H1 (cell line): ENCODE results near the gene RNF5. TPM values are rescaled to one million over a fixed set of nuclear protein-coding genes. Genes with fewer than 3 reads are reported as not detected.

Experiments
- CTCF ChIA-PET: fragments of 300-600 bp; sonication (Branson Sonifier 250); formaldehyde crosslinking; loops from one replicate; lab custom pipeline; 2021; ENCODE audit not compliant: partially characterized antibody; lab: Charles Lee
- POLR2A ChIA-PET: fragments of 300-600 bp; sonication (Branson Sonifier 250); formaldehyde crosslinking; loops from one replicate; lab custom pipeline; 2021; ENCODE audit warnings: inconsistent platforms; ENCODE audit not compliant: partially characterized antibody; lab: Charles Lee
- DNase-seq, 2 experiments: peaks; one replicate each; pipeline versions ENCODE4 v3.0.0 to v3.0.0-alpha.2; 2010 to 2022; ENCODE audit warnings: low spot score in 2 of 2, low read depth in 1 of 2, mixed read lengths in 1 of 2
- FAIRE-seq: peaks from 2 replicates; lab custom pipeline; 2011; peaks lifted over from hg19 to GRCh38; lab: Jason Lieb, UNC
- H2AFZ ChIP-seq: 2 replicates; pipeline ENCODE4 v1.8.1; 2012; ENCODE audit warnings: low read length, inconsistent platforms
- H2AK5ac ChIP-seq: 2 replicates; pipeline ENCODE4 v1.6.1; 2013; ENCODE audit warnings: low read depth, low read length
- H2BK120ac ChIP-seq: replicated peaks from 2 replicates; pipeline ENCODE3; 2013; ENCODE audit warnings: low read depth, low read length, inconsistent platforms
- H2BK12ac ChIP-seq: 2 replicates; pipeline ENCODE4 v1.6.1; 2013; ENCODE audit warnings: low read depth, low read length
- H2BK15ac ChIP-seq: 2 replicates; pipeline ENCODE4 v1.6.1; 2013; ENCODE audit warnings: low read length
- H2BK20ac ChIP-seq: 2 replicates; pipeline ENCODE4 v1.6.1; 2013; ENCODE audit warnings: low read length
- H2BK5ac ChIP-seq: 2 replicates; pipeline ENCODE4 v1.6.1; 2013; ENCODE audit warnings: low read depth, low read length
- H3K14ac ChIP-seq: 2 replicates; pipeline ENCODE4 v1.6.1; 2013; ENCODE audit warnings: inconsistent platforms; ENCODE audit not compliant: insufficient read length
- H3K18ac ChIP-seq: 2 replicates; pipeline ENCODE4 v1.6.1; 2013; ENCODE audit warnings: low read length; ENCODE audit errors: extremely low read depth
- H3K23ac ChIP-seq: 2 replicates; pipeline ENCODE4 v1.6.1; 2013; ENCODE audit warnings: inconsistent platforms; ENCODE audit not compliant: insufficient read length
- H3K23me2 ChIP-seq: 2 replicates; pipeline ENCODE4 v1.6.1; 2013; ENCODE audit warnings: low read depth, low read length
- H3K27ac ChIP-seq: 2 replicates; pipeline ENCODE4 v1.6.1; 2011; ENCODE audit warnings: low read depth, low read length, inconsistent platforms
- H3K27me3 ChIP-seq, 4 experiments: replicated peaks in 1 of 4; 1 replicate in 1 of 4; 2 replicates in 3 of 4; pipeline versions ENCODE4 v1.6.1 to v1.8.1; 2011 to 2013; ENCODE audit warnings: low read length in 3 of 4, mild to moderate bottlenecking in 3 of 4, inconsistent platforms in 2 of 4, mixed read lengths in 2 of 4, moderate library complexity in 1 of 4; ENCODE audit not compliant: control insufficient read depth in 3 of 4, insufficient read depth in 3 of 4; ENCODE audit errors: extremely low read depth in 1 of 4
- H3K36me3 ChIP-seq, 4 experiments: 2 replicates each; pipeline versions ENCODE4 v1.6.1 to v1.8.1; 2011 to 2013; ENCODE audit warnings: mild to moderate bottlenecking in 4 of 4, low read length in 3 of 4, moderate library complexity in 2 of 4, control low read depth in 1 of 4, inconsistent platforms in 1 of 4; ENCODE audit not compliant: insufficient read depth in 4 of 4, control insufficient read depth in 2 of 4
- H3K4ac ChIP-seq: replicated peaks from 2 replicates; pipeline ENCODE3; 2013; ENCODE audit warnings: low read length, low read depth, mixed read lengths, inconsistent platforms; ENCODE audit not compliant: insufficient read length
- H3K4me1 ChIP-seq, 4 experiments: replicated peaks in 1 of 4; 1 replicate in 1 of 4; 2 replicates in 3 of 4; pipeline versions ENCODE4 v1.6.1 to v1.8.1; 2011 to 2013; ENCODE audit warnings: low read length in 3 of 4, inconsistent platforms in 2 of 4, mixed read lengths in 1 of 4; ENCODE audit not compliant: insufficient read depth in 4 of 4, control insufficient read depth in 3 of 4
- H3K4me2 ChIP-seq, 2 experiments: 2 replicates each; pipeline versions ENCODE4 v1.6.1 to v1.8.1; 2011 to 2013; ENCODE audit warnings: low read depth in 2 of 2, low read length in 2 of 2, control low read depth in 1 of 2, inconsistent platforms in 1 of 2, mild to moderate bottlenecking in 1 of 2; ENCODE audit not compliant: insufficient read depth in 1 of 2
- H3K4me3 ChIP-seq, 4 experiments: fragments of 200-600, 300-600 bp in 1 of 4; sonication (generic), shearing (Covaris generic), sonication (Bioruptor Twin) in 1 of 4; 2 replicates each; pipeline versions ENCODE4 v1.5.1 to v1.8.1; 2011 to 2016; ENCODE audit warnings: low read length in 4 of 4, low read depth in 3 of 4, control low read depth in 2 of 4, inconsistent platforms in 2 of 4, mild to moderate bottlenecking in 2 of 4, mixed read lengths in 1 of 4, moderate library complexity in 1 of 4; ENCODE audit not compliant: insufficient read depth in 2 of 4; ENCODE audit errors: extremely low read depth in 1 of 4
- H3K56ac ChIP-seq: replicated peaks from 2 replicates; pipeline ENCODE3; 2013; ENCODE audit warnings: low read depth, mild to moderate bottlenecking, mixed read lengths, low read length, inconsistent platforms; ENCODE audit not compliant: insufficient read length
- H3K79me1 ChIP-seq: 2 replicates; pipeline ENCODE4 v1.6.1; 2013; ENCODE audit warnings: low read depth, low read length, control low read depth
- H3K79me2 ChIP-seq, 2 experiments: 2 replicates each; pipeline versions ENCODE4 v1.6.1 to v1.8.1; 2012 to 2013; ENCODE audit warnings: low read length in 2 of 2, mild to moderate bottlenecking in 2 of 2, inconsistent platforms in 1 of 2; ENCODE audit not compliant: insufficient read depth in 2 of 2, control insufficient read depth in 1 of 2
- H3K9ac ChIP-seq, 4 experiments: replicated peaks in 1 of 4; 1 replicate in 1 of 4; 2 replicates in 3 of 4; pipeline versions ENCODE4 v1.6.1 to v1.8.1; 2011 to 2013; ENCODE audit warnings: low read depth in 3 of 4, low read length in 3 of 4, control low read depth in 2 of 4, mild to moderate bottlenecking in 2 of 4, moderate library complexity in 2 of 4, inconsistent platforms in 1 of 4; ENCODE audit errors: extremely low read depth in 1 of 4
- H3K9me3 ChIP-seq, 2 experiments: 2 replicates each; pipeline versions ENCODE4 v1.6.1 to v1.8.1; 2012 to 2013; ENCODE audit warnings: mild to moderate bottlenecking in 2 of 2, moderate library complexity in 2 of 2, control low read depth in 1 of 2, inconsistent platforms in 1 of 2, low read depth in 1 of 2, low read length in 1 of 2, mixed read lengths in 1 of 2; ENCODE audit not compliant: insufficient read depth in 2 of 2
- H4K20me1 ChIP-seq, 2 experiments: replicated peaks in 1 of 2; 2 replicates each; pipeline versions ENCODE3 to v1.8.1; 2011 to 2013; ENCODE audit warnings: inconsistent platforms in 2 of 2, low read length in 2 of 2, mild to moderate bottlenecking in 1 of 2; ENCODE audit not compliant: insufficient read depth in 2 of 2, control insufficient read depth in 1 of 2
- H4K5ac ChIP-seq: 2 replicates; pipeline ENCODE4 v1.6.1; 2013; ENCODE audit warnings: low read length, low read depth, mixed read lengths, inconsistent platforms; ENCODE audit not compliant: insufficient read length
- H4K8ac ChIP-seq: 2 replicates; pipeline ENCODE4 v1.8.0; 2013; ENCODE audit warnings: mild to moderate bottlenecking, moderate library complexity, low read length, inconsistent platforms; ENCODE audit not compliant: insufficient read depth; ENCODE audit errors: extremely low read depth
- H4K91ac ChIP-seq: replicated peaks from 2 replicates; pipeline ENCODE3; 2013; ENCODE audit warnings: low read length, mixed read lengths, inconsistent platforms; ENCODE audit not compliant: insufficient read length
- BACH1 ChIP-seq: IDR thresholded peaks from 2 replicates; pipeline ENCODE4 v1.6.1; 2012; ENCODE audit warnings: low read length, improper control_type of control experiment
- CHD1 ChIP-seq: IDR thresholded peaks from 2 replicates; pipeline ENCODE4 v1.6.1; 2012; ENCODE audit warnings: low read depth, low read length, improper control_type of control experiment
- NANOG ChIP-seq: IDR thresholded peaks from 2 replicates; pipeline ENCODE4 v1.6.1; 2011; ENCODE audit warnings: low read length, low read depth, mild to moderate bottlenecking, inconsistent platforms; ENCODE audit not compliant: insufficient read depth, poor library complexity, severe bottlenecking
- POLR2A ChIP-seq, 2 experiments: IDR thresholded peaks; 1 replicate in 1 of 2; 2 replicates in 1 of 2; pipeline ENCODE4 v1.6.1; 2011; ENCODE audit warnings: low read depth in 2 of 2, low read length in 2 of 2, mild to moderate bottlenecking in 2 of 2; ENCODE audit errors: control extremely low read depth in 1 of 2
- POLR2AphosphoS5 ChIP-seq: IDR thresholded peaks from 2 replicates; pipeline ENCODE4 v1.6.1; 2011; ENCODE audit warnings: low read depth, low read length
- RAD21 ChIP-seq, 2 experiments: IDR thresholded peaks in 1 of 2; conservative IDR thresholded peaks in 1 of 2; 2 replicates each; pipeline ENCODE4 v1.6.1; 2011; ENCODE audit warnings: low read depth in 2 of 2, low read length in 2 of 2, improper control_type of control experiment in 1 of 2, inconsistent platforms in 1 of 2, mild to moderate bottlenecking in 1 of 2, moderate library complexity in 1 of 2
- RNF2 ChIP-seq: fragments of 200-900, 300-1000 bp; sonication (generic); IDR thresholded peaks from 2 replicates; pipeline ENCODE4 v1.7.1; 2016; ENCODE audit warnings: borderline replicate concordance, low read depth, mild to moderate bottlenecking, antibody characterized with exemption, low read length; ENCODE audit not compliant: poor library complexity, severe bottlenecking; ENCODE audit errors: missing control alignments
- SIX5 ChIP-seq: IDR thresholded peaks from 2 replicates; pipeline ENCODE4 v1.6.1; 2011; ENCODE audit warnings: mild to moderate bottlenecking, low read depth, low read length
- SP2 ChIP-seq: IDR thresholded peaks from 2 replicates; pipeline ENCODE4 v1.6.1; 2012; ENCODE audit warnings: mild to moderate bottlenecking, low read length, inconsistent platforms
- SUZ12 ChIP-seq: fragments of 200-600 bp; sonication (generic); IDR thresholded peaks from 2 replicates; pipeline ENCODE4 v1.6.1; 2012; ENCODE audit warnings: mild to moderate bottlenecking, inconsistent platforms, low read length, moderate library complexity, mixed read lengths
- WGBS, 2 experiments: shearing (Covaris generic) in 1 of 2; methylation state at CpG; one replicate each; pipeline versions ENCODE4 v1.1.6 to v1.1.7; 2013 to 2015; ENCODE audit warnings: low lambda C conversion rate in 2 of 2, mixed read lengths in 2 of 2, inconsistent platforms in 1 of 2, low coverage in 1 of 2, missing lambda C conversion rate in 1 of 2; ENCODE audit not compliant: insufficient replicate concordance in 2 of 2, insufficient coverage in 1 of 2, insufficient read length in 1 of 2; ENCODE audit errors: extremely low coverage in 1 of 2, missing lambda C conversion rate in 1 of 2; 5-methylcytosine and 5-hydroxymethylcytosine counted together
- polyA plus RNA-seq, 7 experiments: library from polyadenylated mRNA; depleted of rRNA in 3 of 7; stranded (reverse) in 5 of 7; unstranded in 2 of 7; fragments of >200 nt in 5 of 7; fragments of 200-250 nt in 2 of 7; gene quantifications; 1 replicate in 5 of 7; 2 replicates in 1 of 7; 4 replicates in 1 of 7; pipeline versions ENCODE4 v1.2.1 to v1.2.3, GENCODE V29; 2011 to 2013; ENCODE audit warnings: missing spikeins in 2 of 7, mixed read lengths in 2 of 7
- total RNA-seq: library from RNA; stranded (reverse); fragmentation: NEBNext Ultra II Directional; extraction: Animal tissue kit (Norgen Biotek cat#: 25700); gene quantifications from 2 replicates; pipeline ENCODE4 v1.2.1, GENCODE V29; 2021

Gene RNF5
- total and polyA plus RNA-seq, 2 of the 8 experiments (the other 6 are each of a cell fraction or from before 2014, with no cell fraction given): 90.0 to 158 TPM

DNA sequence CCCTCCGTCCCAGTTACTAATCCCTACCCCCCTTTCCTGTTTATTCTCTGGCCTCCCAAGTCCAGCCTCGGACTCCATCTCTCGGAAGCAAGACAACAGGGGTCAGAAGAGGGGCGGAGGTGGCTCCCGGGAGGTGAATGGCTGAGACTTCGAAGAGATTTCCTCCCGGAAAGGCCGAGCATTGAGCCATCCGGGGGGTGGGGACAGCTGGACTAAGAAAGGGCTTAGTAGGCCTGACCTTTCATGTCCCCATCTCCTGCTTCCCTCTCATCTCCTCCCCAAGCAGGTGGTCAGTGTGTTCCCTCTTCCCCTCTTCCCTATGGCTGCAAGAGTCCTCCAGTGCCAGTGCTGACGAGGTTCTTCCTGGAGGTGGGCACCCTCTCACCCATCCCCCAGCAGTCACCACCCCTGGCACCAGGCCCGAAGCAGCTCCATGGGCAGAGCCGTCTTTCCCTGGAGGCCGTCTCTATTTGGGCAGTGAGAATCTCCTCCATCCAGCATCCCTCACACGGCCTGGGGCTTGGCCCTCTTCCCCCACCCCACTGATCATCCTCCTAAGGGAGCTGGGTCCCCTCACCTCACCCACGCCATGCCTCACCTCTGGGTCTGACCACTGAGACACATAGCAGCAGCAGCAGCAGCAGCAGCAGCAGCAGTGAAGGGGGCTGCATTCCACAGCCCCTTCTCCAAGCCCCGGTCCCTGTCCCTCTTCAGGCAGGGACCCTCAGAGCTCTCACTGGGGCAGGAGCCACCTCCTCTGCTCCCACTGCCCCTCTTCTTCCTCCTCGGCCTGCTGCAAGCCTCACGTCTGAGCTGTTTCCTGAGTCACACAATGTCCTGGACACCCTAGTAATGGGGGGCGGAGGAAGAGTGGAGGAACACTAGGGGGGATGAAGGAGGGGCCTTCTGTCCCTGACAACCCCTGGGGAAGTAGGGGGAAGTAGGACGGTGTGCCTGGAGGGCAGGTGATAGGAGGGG is 45.3 kb downstream of the RNF5 start, which contains the start of gene NOTCH4:
NOTCH4 (minus strand) TSS at position 810 of the 978 bp plus-strand sequence; CDS start at position 671, 139 bp downstream.
- Histone ChIP-seq H4K5ac (no peak within 1 kb of the TSS), H2BK20ac (no peak within 1 kb of the TSS), H3K18ac (peak within 1 kb of the TSS; percentile 38; the same call in 1 of the 2 replicates), H3K27ac (no peak within 1 kb of the TSS), H3K36me3 (no peaks in the 10 kb centered on the region), H4K20me1 (no peaks in the 10 kb centered on the region), H3K9me3 (no peaks in the 10 kb centered on the region), H2AFZ (peak within 1 kb of the TSS; percentile 46; the same call in 1 of the 2 replicates), H3K23ac (no peak within 1 kb of the TSS), H3K4me3 (no peak within 1 kb of the TSS), H3K4ac (no peak within 1 kb of the TSS), H3K9ac (no peak within 1 kb of the TSS), H4K8ac (peak within 1 kb of the TSS; percentile 59), H3K56ac (no peak within 1 kb of the TSS), H2BK12ac (no peak within 1 kb of the TSS; the same call in 1 of the 2 replicates), H3K14ac (no peak within 1 kb of the TSS), H2AK5ac (no peak within 1 kb of the TSS), H2BK5ac (peak within 1 kb of the TSS; percentile 52; the same call in 1 of the 2 replicates), H2BK120ac (no peak within 1 kb of the TSS), H3K79me2 (no peaks in the 10 kb centered on the region), H3K4me2 (no peak within 1 kb of the TSS), H4K91ac (no peak within 1 kb of the TSS), H3K4me1 (peaks cover 0 to 9% (median under 1%) of the 10 kb centered on the region in 4 experiments; a peak in 1 of 7 replicates), H2BK15ac (no peak within 1 kb of the TSS), H3K79me1 (no peaks in the 10 kb centered on the region), H3K23me2 (no peaks in the 10 kb centered on the region), H3K27me3 (no peaks in the 10 kb centered on the region)
- POLR2A ChIA-PET: no interaction called here
- CTCF ChIA-PET: interaction anchor here (0.5 to 1.1 kb wide), 3 partner anchors 26 to 222 kb away, joined by 3 read pairs; no protein-coding TSS in a partner anchor
- WGBS, 2 experiments: 82% methylated on average over 20 of the region's 20 CpGs; no CpG with 5 or more reads in 1 of the 2 experiments
- FAIRE-seq (no peak), DNase-seq (no peak)
- TF ChIP-seq SIX5 (no peak), BACH1 (no peak), CHD1 (no peak), POLR2AphosphoS5 (no peak), SUZ12 (no peak), SP2 (no peak), RAD21 (IDR thresholded peaks at IDR 0.05 in 1 of 2, conservative IDR thresholded peaks at IDR 0.05 in 1 of 2; ENCODE audit: low read depth in 2 of 2, low read length in 2 of 2) (no peak), RNF2 (no peak), POLR2A (IDR thresholded peaks at IDR 0.05; ENCODE audit: control extremely low read depth in 1 of 2, low read depth in 2 of 2, low read length in 2 of 2) (no peak), NANOG (no peak)
